ENCODE data around the gene WDR19. TPM values are rescaled to one million over a fixed set of nuclear protein-coding genes. Genes with fewer than 3 reads are reported as not detected.

The WDR19 gene
- total RNA-seq, 1 donor from 2014 or later, result 17.2 TPM

GRCh38 chr4:39230462-39230861 is 48.1 kb downstream of the WDR19 start:
- no peaks in the 10 kb centered on the region for H3K27me3 ChIP-seq (ENCODE audit: control insufficient read depth in 3 of 3, insufficient read depth in 3 of 3, low read length in 3 of 3)
- H3K36me3 ChIP-seq (ENCODE audit: control insufficient read depth in 3 of 3, insufficient read depth in 3 of 3, low read length in 3 of 3), result peaks cover 0 to 5% (median 0%) of the 10 kb centered on the region in 3 donors
- H3K4me1 ChIP-seq (ENCODE audit: control insufficient read depth in 3 of 3, insufficient read depth in 3 of 3, low read length in 3 of 3), result no peaks in the 10 kb centered on the region
- no peak overlapping the region for H3K4me3 ChIP-seq (ENCODE audit: low read length in 3 of 3)
- H3K9ac ChIP-seq (ENCODE audit: low read depth in 1 of 3, low read length in 3 of 3), result no peak overlapping the region
- H3K9me3 ChIP-seq (ENCODE audit: control insufficient read depth in 3 of 3, low read length in 3 of 3), result no peaks in the 10 kb centered on the region
- no peak overlapping the region for H3K27ac ChIP-seq (ENCODE audit: low read depth, low read length)

GRCh38 chr4:39231660-39232059 is 49.3 kb downstream of the WDR19 start:
- Histone ChIP-seq H3K27me3 (ENCODE audit: control insufficient read depth in 3 of 3, insufficient read depth in 3 of 3, low read length in 3 of 3) (no peaks in the 10 kb centered on the region), H3K4me3 (ENCODE audit: low read length in 3 of 3) (no peak overlapping the region), H3K9ac (ENCODE audit: low read depth in 1 of 3, low read length in 3 of 3) (no peak overlapping the region), H3K27ac (ENCODE audit: low read depth, low read length) (no peak overlapping the region), H3K36me3 (ENCODE audit: control insufficient read depth in 3 of 3, insufficient read depth in 3 of 3, low read length in 3 of 3) (peaks cover 3 to 5% (median 3%) of the 10 kb centered on the region in 3 donors), H3K4me1 (ENCODE audit: control insufficient read depth in 3 of 3, insufficient read depth in 3 of 3, low read length in 3 of 3) (no peaks in the 10 kb centered on the region), H3K9me3 (ENCODE audit: control insufficient read depth in 3 of 3, low read length in 3 of 3) (no peaks in the 10 kb centered on the region)

- Histone ChIP-seq H3K4me1 (ENCODE audit: control insufficient read depth in 3 of 3, insufficient read depth in 3 of 3, low read length in 3 of 3) (no peaks in the 10 kb centered on the region), H3K9me3 (ENCODE audit: control insufficient read depth in 3 of 3, low read length in 3 of 3) (no peaks in the 10 kb centered on the region), H3K27me3 (ENCODE audit: control insufficient read depth in 3 of 3, insufficient read depth in 3 of 3, low read length in 3 of 3) (no peaks in the 10 kb centered on the region), H3K4me3 (ENCODE audit: low read length in 3 of 3) (no peak overlapping the region), H3K9ac (ENCODE audit: low read depth in 1 of 3, low read length in 3 of 3) (no peak overlapping the region), H3K27ac (ENCODE audit: low read depth, low read length) (no peak overlapping the region), H3K36me3 (ENCODE audit: control insufficient read depth in 3 of 3, insufficient read depth in 3 of 3, low read length in 3 of 3) (peaks cover 3 to 5% (median 3%) of the 10 kb centered on the region in 3 donors)
These were observed 49.8 kb downstream of the WDR19 start for GRCh38 chr4:39232100-39232499.

- Histone ChIP-seq H3K4me3 (ENCODE audit: low read length in 3 of 3) (no peak overlapping the region), H3K9me3 (ENCODE audit: control insufficient read depth in 3 of 3, low read length in 3 of 3) (no peaks in the 10 kb centered on the region), H3K9ac (ENCODE audit: low read depth in 1 of 3, low read length in 3 of 3) (no peak overlapping the region), H3K27me3 (ENCODE audit: control insufficient read depth in 3 of 3, insufficient read depth in 3 of 3, low read length in 3 of 3) (no peaks in the 10 kb centered on the region), H3K4me1 (ENCODE audit: control insufficient read depth in 3 of 3, insufficient read depth in 3 of 3, low read length in 3 of 3) (no peaks in the 10 kb centered on the region), H3K27ac (ENCODE audit: low read depth, low read length) (no peak overlapping the region), H3K36me3 (ENCODE audit: control insufficient read depth in 3 of 3, insufficient read depth in 3 of 3, low read length in 3 of 3) (peaks cover 5 to 9% (median 5%) of the 10 kb centered on the region in 3 donors)
These were observed 50.8 kb downstream of the WDR19 start for GRCh38 chr4:39233114-39233513.

GRCh38 chr4:39233783-39234182 is 51.5 kb downstream of the WDR19 start:
- Histone ChIP-seq H3K9me3 (ENCODE audit: control insufficient read depth in 3 of 3, low read length in 3 of 3) (no peaks in the 10 kb centered on the region), H3K27me3 (ENCODE audit: control insufficient read depth in 3 of 3, insufficient read depth in 3 of 3, low read length in 3 of 3) (no peaks in the 10 kb centered on the region), H3K27ac (ENCODE audit: low read depth, low read length) (no peak overlapping the region), H3K4me1 (ENCODE audit: control insufficient read depth in 3 of 3, insufficient read depth in 3 of 3, low read length in 3 of 3) (no peaks in the 10 kb centered on the region), H3K9ac (ENCODE audit: low read depth in 1 of 3, low read length in 3 of 3) (no peak overlapping the region), H3K4me3 (ENCODE audit: low read length in 3 of 3) (no peak overlapping the region), H3K36me3 (ENCODE audit: control insufficient read depth in 3 of 3, insufficient read depth in 3 of 3, low read length in 3 of 3) (peaks cover 5 to 9% (median 5%) of the 10 kb centered on the region in 3 donors)

- H3K9ac ChIP-seq (ENCODE audit: low read depth in 1 of 3, low read length in 3 of 3), result no peak overlapping the region
- H3K27me3 ChIP-seq (ENCODE audit: control insufficient read depth in 3 of 3, insufficient read depth in 3 of 3, low read length in 3 of 3), result no peaks in the 10 kb centered on the region
- H3K9me3 ChIP-seq (ENCODE audit: control insufficient read depth in 3 of 3, low read length in 3 of 3), result no peaks in the 10 kb centered on the region
- no peak overlapping the region for H3K4me3 ChIP-seq (ENCODE audit: low read length in 3 of 3)
- H3K36me3 ChIP-seq (ENCODE audit: control insufficient read depth in 3 of 3, insufficient read depth in 3 of 3, low read length in 3 of 3), result peaks cover 7 to 9% (median 8%) of the 10 kb centered on the region in 3 donors
- H3K4me1 ChIP-seq (ENCODE audit: control insufficient read depth in 3 of 3, insufficient read depth in 3 of 3, low read length in 3 of 3), result no peaks in the 10 kb centered on the region
- H3K27ac ChIP-seq (ENCODE audit: low read depth, low read length), result no peak overlapping the region
These were observed 52.7 kb downstream of the WDR19 start for GRCh38 chr4:39235021-39235420.

- H3K9me3 ChIP-seq (ENCODE audit: control insufficient read depth in 3 of 3, low read length in 3 of 3), result no peaks in the 10 kb centered on the region
- no peak overlapping the region for H3K4me3 ChIP-seq (ENCODE audit: low read length in 3 of 3)
- no peak overlapping the region for H3K9ac ChIP-seq (ENCODE audit: low read depth in 1 of 3, low read length in 3 of 3)
- no peak overlapping the region for H3K27ac ChIP-seq (ENCODE audit: low read depth, low read length)
- no peaks in the 10 kb centered on the region for H3K4me1 ChIP-seq (ENCODE audit: control insufficient read depth in 3 of 3, insufficient read depth in 3 of 3, low read length in 3 of 3)
- no peaks in the 10 kb centered on the region for H3K27me3 ChIP-seq (ENCODE audit: control insufficient read depth in 3 of 3, insufficient read depth in 3 of 3, low read length in 3 of 3)
- H3K36me3 ChIP-seq (ENCODE audit: control insufficient read depth in 3 of 3, insufficient read depth in 3 of 3, low read length in 3 of 3), result peaks cover 7 to 9% (median 8%) of the 10 kb centered on the region in 3 donors
These were observed 53.4 kb downstream of the WDR19 start for GRCh38 chr4:39235696-39236095.

GRCh38 chr4:39237179-39237578 is 54.9 kb downstream of the WDR19 start:
- Histone ChIP-seq H3K36me3 (ENCODE audit: control insufficient read depth in 3 of 3, insufficient read depth in 3 of 3, low read length in 3 of 3) (peaks cover 7 to 9% (median 8%) of the 10 kb centered on the region in 3 donors), H3K27me3 (ENCODE audit: control insufficient read depth in 3 of 3, insufficient read depth in 3 of 3, low read length in 3 of 3) (no peaks in the 10 kb centered on the region), H3K9me3 (ENCODE audit: control insufficient read depth in 3 of 3, low read length in 3 of 3) (no peaks in the 10 kb centered on the region), H3K9ac (ENCODE audit: low read depth in 1 of 3, low read length in 3 of 3) (no peak overlapping the region), H3K27ac (ENCODE audit: low read depth, low read length) (no peak overlapping the region), H3K4me1 (ENCODE audit: control insufficient read depth in 3 of 3, insufficient read depth in 3 of 3, low read length in 3 of 3) (no peaks in the 10 kb centered on the region), H3K4me3 (ENCODE audit: low read length in 3 of 3) (no peak overlapping the region)

GRCh38 chr4:39243462-39243861 is 61.1 kb downstream of the WDR19 start:
- Histone ChIP-seq H3K9me3 (ENCODE audit: control insufficient read depth in 3 of 3, low read length in 3 of 3) (no peaks in the 10 kb centered on the region), H3K4me1 (ENCODE audit: control insufficient read depth in 3 of 3, insufficient read depth in 3 of 3, low read length in 3 of 3) (no peaks in the 10 kb centered on the region), H3K27me3 (ENCODE audit: control insufficient read depth in 3 of 3, insufficient read depth in 3 of 3, low read length in 3 of 3) (no peaks in the 10 kb centered on the region), H3K4me3 (ENCODE audit: low read length in 3 of 3) (no peak overlapping the region), H3K27ac (ENCODE audit: low read depth, low read length) (no peak overlapping the region), H3K36me3 (ENCODE audit: control insufficient read depth in 3 of 3, insufficient read depth in 3 of 3, low read length in 3 of 3) (peaks cover 6 to 8% (median 7%) of the 10 kb centered on the region in 3 donors), H3K9ac (ENCODE audit: low read depth in 1 of 3, low read length in 3 of 3) (no peak overlapping the region)

- H3K9me3 ChIP-seq (ENCODE audit: control insufficient read depth in 3 of 3, low read length in 3 of 3), result no peaks in the 10 kb centered on the region
- no peaks in the 10 kb centered on the region for H3K27me3 ChIP-seq (ENCODE audit: control insufficient read depth in 3 of 3, insufficient read depth in 3 of 3, low read length in 3 of 3)
- H3K9ac ChIP-seq (ENCODE audit: low read depth in 1 of 3, low read length in 3 of 3), result no peak overlapping the region
- no peak overlapping the region for H3K27ac ChIP-seq (ENCODE audit: low read depth, low read length)
- H3K4me3 ChIP-seq (ENCODE audit: low read length in 3 of 3), result no peak overlapping the region
- no peaks in the 10 kb centered on the region for H3K4me1 ChIP-seq (ENCODE audit: control insufficient read depth in 3 of 3, insufficient read depth in 3 of 3, low read length in 3 of 3)
- H3K36me3 ChIP-seq (ENCODE audit: control insufficient read depth in 3 of 3, insufficient read depth in 3 of 3, low read length in 3 of 3), result peaks cover 3 to 10% (median 3%) of the 10 kb centered on the region in 3 donors
These were observed 72.9 kb downstream of the WDR19 start for GRCh38 chr4:39255266-39255665.

GRCh38 chr4:39255871-39256270 is 73.5 kb downstream of the WDR19 start:
- Histone ChIP-seq H3K27ac (ENCODE audit: low read depth, low read length) (no peak overlapping the region), H3K4me1 (ENCODE audit: control insufficient read depth in 3 of 3, insufficient read depth in 3 of 3, low read length in 3 of 3) (no peaks in the 10 kb centered on the region), H3K36me3 (ENCODE audit: control insufficient read depth in 3 of 3, insufficient read depth in 3 of 3, low read length in 3 of 3) (peaks cover 3 to 10% (median 3%) of the 10 kb centered on the region in 3 donors), H3K9ac (ENCODE audit: low read depth in 1 of 3, low read length in 3 of 3) (no peak overlapping the region), H3K27me3 (ENCODE audit: control insufficient read depth in 3 of 3, insufficient read depth in 3 of 3, low read length in 3 of 3) (no peaks in the 10 kb centered on the region), H3K4me3 (ENCODE audit: low read length in 3 of 3) (no peak overlapping the region), H3K9me3 (ENCODE audit: control insufficient read depth in 3 of 3, low read length in 3 of 3) (no peaks in the 10 kb centered on the region)

Data from skeletal muscle tissue (tissue), 4 donors.